HepG2 (cell line): Measurements from ENCODE around the gene MT1A. TPM values are rescaled to one million over a fixed set of nuclear protein-coding genes. Genes with fewer than 3 reads are reported as not detected.

Source experiments
- BRD4 ChIP-seq: sonication (generic); formaldehyde crosslinking; IDR thresholded peaks from 2 replicates; pipeline ENCODE4 v1.4.0; 2020; ENCODE audit warnings: missing genetic modification reagents
- CHD2 ChIP-seq: IDR thresholded peaks from 2 replicates; pipeline ENCODE4 v1.6.1; 2011; ENCODE audit warnings: low read depth, low read length, improper control_type of control experiment
- FOXA1 ChIP-seq, 2 experiments: fragments of 450-650 bp in 1 of 2; sonication (generic) in 1 of 2; formaldehyde crosslinking in 1 of 2; IDR thresholded peaks; 2 replicates each; pipeline versions ENCODE4 v1.4.0 to v1.6.1; 2016 to 2020; ENCODE audit warnings: missing genetic modification reagents in 1 of 2
- HCFC1 ChIP-seq: fragments of 150-350 bp; IDR thresholded peaks from 2 replicates; pipeline ENCODE4 v1.6.1; 2014; ENCODE audit warnings: low read depth, low read length
- JDP2 ChIP-seq: sonication (generic); formaldehyde crosslinking; IDR thresholded peaks from 2 replicates; pipeline ENCODE4 v1.8.1; 2022; ENCODE audit warnings: missing genetic modification reagents, borderline replicate concordance
- KAT2B ChIP-seq: fragments of 150-350 bp; IDR thresholded peaks from 2 replicates; pipeline ENCODE4 v1.6.1; 2014; ENCODE audit warnings: low read depth, low read length, borderline replicate concordance
- KLF13 ChIP-seq: sonication (generic); formaldehyde crosslinking; IDR thresholded peaks from 2 replicates; pipeline ENCODE4 v1.4.0; 2020; ENCODE audit warnings: mild to moderate bottlenecking, missing genetic modification reagents
- NFATC3 ChIP-seq: sonication (generic); formaldehyde crosslinking; IDR thresholded peaks from 2 replicates; pipeline ENCODE4 v1.5.1; 2020; ENCODE audit warnings: mild to moderate bottlenecking, missing genetic modification reagents
- REST ChIP-seq, 2 experiments: IDR thresholded peaks; 2 replicates each; pipeline ENCODE4 v1.6.1; 2011 to 2012; ENCODE audit warnings: low read length in 2 of 2, borderline replicate concordance in 1 of 2, low read depth in 1 of 2, mild to moderate bottlenecking in 1 of 2, moderate library complexity in 1 of 2
- RXRB ChIP-seq: IDR thresholded peaks from 2 replicates; pipeline ENCODE4 v1.6.1; 2016; ENCODE audit warnings: borderline replicate concordance, missing genetic modification reagents, missing compliant biosample characterization
- ZMYM3 ChIP-seq: sonication (generic); formaldehyde crosslinking; IDR thresholded peaks from 2 replicates; pipeline ENCODE4 v1.5.1; 2020; ENCODE audit warnings: mild to moderate bottlenecking, missing genetic modification reagents
- ZNF335 ChIP-seq: sonication (generic); formaldehyde crosslinking; IDR thresholded peaks from 2 replicates; pipeline ENCODE4 v1.4.0; 2020; ENCODE audit warnings: missing genetic modification reagents
- ZNF547 ChIP-seq: sonication (generic); formaldehyde crosslinking; IDR thresholded peaks from 2 replicates; pipeline ENCODE4 v1.5.1; 2020; ENCODE audit warnings: mild to moderate bottlenecking, missing genetic modification reagents
- polyA plus RNA-seq, 8 experiments: library from polyadenylated mRNA; depleted of rRNA in 3 of 8; stranded (reverse) in 7 of 8; unstranded in 1 of 8; fragments of >200 nt; fragmentation: Illumina TruSeq in 4 of 8; extraction: Trizol in 4 of 8; gene quantifications; 2 replicates each; pipeline versions ENCODE4 v1.2.1 to v1.2.3, GENCODE V29; 2011 to 2016; ENCODE audit warnings: low read depth in 4 of 8, missing spikeins in 1 of 8, mixed read lengths in 1 of 8; ENCODE audit not compliant: insufficient read depth in 1 of 8
- total RNA-seq, 5 experiments: library from RNA; depleted of rRNA; stranded (reverse); fragments of >200 nt; fragmentation: Illumina TruSeq; extraction: Trizol; gene quantifications; 2 replicates each; pipeline ENCODE4 v1.2.3, GENCODE V29; 2016; ENCODE audit warnings: low read depth in 1 of 5
- TF ChIP-seq, protein P1 (sequence below): sonication (generic); formaldehyde crosslinking; IDR thresholded peaks from 2 replicates; pipeline ENCODE4 v1.5.1; 2020; ENCODE audit warnings: mild to moderate bottlenecking, missing genetic modification reagents, moderate library complexity
- TF ChIP-seq, protein P2 (sequence below): sonication (generic); formaldehyde crosslinking; IDR thresholded peaks from 2 replicates; pipeline ENCODE4 v1.8.0; 2022; ENCODE audit warnings: missing genetic modification reagents, mild to moderate bottlenecking, inconsistent platforms, borderline replicate concordance
- TF ChIP-seq, protein P3 (sequence below): sonication (generic); formaldehyde crosslinking; IDR thresholded peaks from 2 replicates; pipeline ENCODE4 v1.8.0; 2022; ENCODE audit warnings: missing genetic modification reagents, mild to moderate bottlenecking, borderline replicate concordance
- TF ChIP-seq, protein P4 (sequence below): sonication (generic); formaldehyde crosslinking; IDR thresholded peaks from 2 replicates; pipeline ENCODE4 v1.4.0; 2020; ENCODE audit warnings: missing genetic modification reagents
- TF ChIP-seq, protein P5 (sequence below): IDR thresholded peaks from 2 replicates; pipeline ENCODE4 v1.6.1; 2016; ENCODE audit warnings: missing compliant biosample characterization, missing genetic modification reagents, borderline replicate concordance

Gene MT1A
- total and polyA plus RNA-seq, 2 of the 13 experiments (the other 11 are each of a cell fraction or from before 2014, with no cell fraction given): 8.3 to 10.4 TPM

GRCh38 chr16:56657555-56658326 lies 19.3 kb downstream of the MT1A start, which contains the start of gene MT1F (continued):
- TF ChIP-seq KLF13 (CRISPR knock-in tag): no peak
- no peak for TF ChIP-seq KAT2B
- TF ChIP-seq JDP2 (CRISPR knock-in tag): no peak
- TF ChIP-seq HCFC1: no peak
- TF ChIP-seq, protein P1, sequence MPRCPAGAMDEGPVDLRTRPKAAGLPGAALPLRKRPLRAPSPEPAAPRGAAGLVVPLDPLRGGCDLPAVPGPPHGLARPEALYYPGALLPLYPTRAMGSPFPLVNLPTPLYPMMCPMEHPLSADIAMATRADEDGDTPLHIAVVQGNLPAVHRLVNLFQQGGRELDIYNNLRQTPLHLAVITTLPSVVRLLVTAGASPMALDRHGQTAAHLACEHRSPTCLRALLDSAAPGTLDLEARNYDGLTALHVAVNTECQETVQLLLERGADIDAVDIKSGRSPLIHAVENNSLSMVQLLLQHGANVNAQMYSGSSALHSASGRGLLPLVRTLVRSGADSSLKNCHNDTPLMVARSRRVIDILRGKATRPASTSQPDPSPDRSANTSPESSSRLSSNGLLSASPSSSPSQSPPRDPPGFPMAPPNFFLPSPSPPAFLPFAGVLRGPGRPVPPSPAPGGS (CRISPR knock-in tag): peak; percentile 80; the same call in 1 of the 2 replicates
- peak; percentile 71; the same call in 1 of the 2 replicates for TF ChIP-seq BRD4 (CRISPR knock-in tag)
- no peak; the same call in 1 of the 2 replicates for TF ChIP-seq RXRB
- TF ChIP-seq, protein P2, sequence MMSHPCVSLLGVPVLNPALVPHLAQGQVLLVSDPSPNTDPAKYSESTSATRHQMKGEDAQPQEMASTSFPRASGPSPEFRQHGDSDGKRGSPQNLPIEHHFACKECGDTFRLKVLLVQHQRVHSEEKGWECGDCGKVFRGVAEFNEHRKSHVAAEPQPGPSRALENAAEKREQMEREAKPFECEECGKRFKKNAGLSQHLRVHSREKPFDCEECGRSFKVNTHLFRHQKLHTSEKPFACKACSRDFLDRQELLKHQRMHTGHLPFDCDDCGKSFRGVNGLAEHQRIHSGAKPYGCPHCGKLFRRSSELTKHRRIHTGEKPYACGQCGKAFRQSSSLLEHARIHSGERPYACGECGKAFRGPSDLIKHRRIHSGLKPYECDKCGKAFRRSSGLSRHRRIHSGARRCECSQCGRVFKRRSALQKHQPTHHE (CRISPR knock-in tag): no peak
- TF ChIP-seq REST (IDR thresholded peaks at IDR 0.05; ENCODE audit: borderline replicate concordance in 1 of 2, low read depth in 1 of 2, low read length in 2 of 2): no peak
- TF ChIP-seq ZNF547: peak; percentile 50; the same call in 1 of the 2 replicates
- TF ChIP-seq, protein P3, sequence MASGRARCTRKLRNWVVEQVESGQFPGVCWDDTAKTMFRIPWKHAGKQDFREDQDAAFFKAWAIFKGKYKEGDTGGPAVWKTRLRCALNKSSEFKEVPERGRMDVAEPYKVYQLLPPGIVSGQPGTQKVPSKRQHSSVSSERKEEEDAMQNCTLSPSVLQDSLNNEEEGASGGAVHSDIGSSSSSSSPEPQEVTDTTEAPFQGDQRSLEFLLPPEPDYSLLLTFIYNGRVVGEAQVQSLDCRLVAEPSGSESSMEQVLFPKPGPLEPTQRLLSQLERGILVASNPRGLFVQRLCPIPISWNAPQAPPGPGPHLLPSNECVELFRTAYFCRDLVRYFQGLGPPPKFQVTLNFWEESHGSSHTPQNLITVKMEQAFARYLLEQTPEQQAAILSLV (CRISPR knock-in tag): peak; percentile 85; the same call in 1 of the 2 replicates
- TF ChIP-seq NFATC3: no peak
- TF ChIP-seq, protein P4, sequence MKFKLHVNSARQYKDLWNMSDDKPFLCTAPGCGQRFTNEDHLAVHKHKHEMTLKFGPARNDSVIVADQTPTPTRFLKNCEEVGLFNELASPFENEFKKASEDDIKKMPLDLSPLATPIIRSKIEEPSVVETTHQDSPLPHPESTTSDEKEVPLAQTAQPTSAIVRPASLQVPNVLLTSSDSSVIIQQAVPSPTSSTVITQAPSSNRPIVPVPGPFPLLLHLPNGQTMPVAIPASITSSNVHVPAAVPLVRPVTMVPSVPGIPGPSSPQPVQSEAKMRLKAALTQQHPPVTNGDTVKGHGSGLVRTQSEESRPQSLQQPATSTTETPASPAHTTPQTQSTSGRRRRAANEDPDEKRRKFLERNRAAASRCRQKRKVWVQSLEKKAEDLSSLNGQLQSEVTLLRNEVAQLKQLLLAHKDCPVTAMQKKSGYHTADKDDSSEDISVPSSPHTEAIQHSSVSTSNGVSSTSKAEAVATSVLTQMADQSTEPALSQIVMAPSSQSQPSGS (CRISPR knock-in tag): peak; percentile 15; the same call in 1 of the 2 replicates
- TF ChIP-seq, protein P5, sequence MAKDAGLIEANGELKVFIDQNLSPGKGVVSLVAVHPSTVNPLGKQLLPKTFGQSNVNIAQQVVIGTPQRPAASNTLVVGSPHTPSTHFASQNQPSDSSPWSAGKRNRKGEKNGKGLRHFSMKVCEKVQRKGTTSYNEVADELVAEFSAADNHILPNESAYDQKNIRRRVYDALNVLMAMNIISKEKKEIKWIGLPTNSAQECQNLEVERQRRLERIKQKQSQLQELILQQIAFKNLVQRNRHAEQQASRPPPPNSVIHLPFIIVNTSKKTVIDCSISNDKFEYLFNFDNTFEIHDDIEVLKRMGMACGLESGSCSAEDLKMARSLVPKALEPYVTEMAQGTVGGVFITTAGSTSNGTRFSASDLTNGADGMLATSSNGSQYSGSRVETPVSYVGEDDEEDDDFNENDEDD (CRISPR knock-in tag): 0 out of 2 replicates have a peak, but pooled peaks have one; percentile 89
- TF ChIP-seq ZMYM3 (CRISPR knock-in tag): peak; percentile 42; the same call in 1 of the 2 replicates
- no peak for TF ChIP-seq FOXA1 (IDR thresholded peaks at IDR 0.05)
- peak; percentile 18; the same call in 1 of the 2 replicates for TF ChIP-seq FOXA1 (CRISPR knock-in tag; IDR thresholded peaks at IDR 0.05)
- no peak for TF ChIP-seq CHD2
- TF ChIP-seq ZNF335 (CRISPR knock-in tag): no peak
